ENCODE results near the gene PPP2R2C. TPM values are rescaled to one million over a fixed set of nuclear protein-coding genes. Genes with fewer than 3 reads are reported as not detected.

Gene PPP2R2C
- total RNA-seq, 3 donors from 2014 or later = 0.31 to 2.9 (median 0.41) TPM

DNA sequence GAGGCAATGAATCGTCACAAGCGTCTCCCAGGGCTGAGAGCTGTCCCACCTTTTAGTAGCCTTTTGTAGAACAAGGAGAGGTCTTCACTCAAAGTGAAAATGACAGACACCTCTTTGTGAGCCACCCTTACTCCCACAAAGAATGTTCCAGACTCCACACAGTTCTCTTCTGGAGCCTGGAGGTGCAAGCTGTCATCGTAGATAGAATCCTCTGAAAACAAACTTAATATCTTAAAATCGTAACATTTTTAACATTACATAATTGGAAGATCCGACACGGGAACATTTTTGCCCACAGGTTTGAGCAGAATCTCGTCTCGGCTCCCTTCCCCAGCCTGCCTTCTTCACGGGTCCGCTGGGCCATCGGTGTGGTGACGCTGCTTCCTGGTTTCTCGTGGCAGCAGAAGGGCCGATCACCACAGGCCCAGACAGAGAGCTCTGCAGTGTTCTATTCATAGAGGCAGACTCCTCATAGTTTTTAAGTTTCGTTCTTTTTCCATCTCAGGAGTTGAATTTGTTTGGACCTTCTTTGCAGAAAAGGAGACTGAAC, 175.1 kb downstream of the PPP2R2C start:
- no peaks in the 10 kb centered on the region for H3K4me1 ChIP-seq (ENCODE audit: low read depth)
- TF ChIP-seq, protein P1, sequence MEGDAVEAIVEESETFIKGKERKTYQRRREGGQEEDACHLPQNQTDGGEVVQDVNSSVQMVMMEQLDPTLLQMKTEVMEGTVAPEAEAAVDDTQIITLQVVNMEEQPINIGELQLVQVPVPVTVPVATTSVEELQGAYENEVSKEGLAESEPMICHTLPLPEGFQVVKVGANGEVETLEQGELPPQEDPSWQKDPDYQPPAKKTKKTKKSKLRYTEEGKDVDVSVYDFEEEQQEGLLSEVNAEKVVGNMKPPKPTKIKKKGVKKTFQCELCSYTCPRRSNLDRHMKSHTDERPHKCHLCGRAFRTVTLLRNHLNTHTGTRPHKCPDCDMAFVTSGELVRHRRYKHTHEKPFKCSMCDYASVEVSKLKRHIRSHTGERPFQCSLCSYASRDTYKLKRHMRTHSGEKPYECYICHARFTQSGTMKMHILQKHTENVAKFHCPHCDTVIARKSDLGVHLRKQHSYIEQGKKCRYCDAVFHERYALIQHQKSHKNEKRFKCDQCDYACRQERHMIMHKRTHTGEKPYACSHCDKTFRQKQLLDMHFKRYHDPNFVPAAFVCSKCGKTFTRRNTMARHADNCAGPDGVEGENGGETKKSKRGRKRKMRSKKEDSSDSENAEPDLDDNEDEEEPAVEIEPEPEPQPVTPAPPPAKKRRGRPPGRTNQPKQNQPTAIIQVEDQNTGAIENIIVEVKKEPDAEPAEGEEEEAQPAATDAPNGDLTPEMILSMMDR (IDR thresholded peaks at IDR 0.05) = no peak
- H3K4me3 ChIP-seq = no peak overlapping the region
- intact Hi-C loops (cut with DNase I, micrococcal nuclease) = no loop called here
- no peak for ATAC-seq
- no peaks in the 10 kb centered on the region for H3K9me3 ChIP-seq
- H3K36me3 ChIP-seq (ENCODE audit: low read depth) = no peaks in the 10 kb centered on the region
- DNase-seq = no peak

DNA sequence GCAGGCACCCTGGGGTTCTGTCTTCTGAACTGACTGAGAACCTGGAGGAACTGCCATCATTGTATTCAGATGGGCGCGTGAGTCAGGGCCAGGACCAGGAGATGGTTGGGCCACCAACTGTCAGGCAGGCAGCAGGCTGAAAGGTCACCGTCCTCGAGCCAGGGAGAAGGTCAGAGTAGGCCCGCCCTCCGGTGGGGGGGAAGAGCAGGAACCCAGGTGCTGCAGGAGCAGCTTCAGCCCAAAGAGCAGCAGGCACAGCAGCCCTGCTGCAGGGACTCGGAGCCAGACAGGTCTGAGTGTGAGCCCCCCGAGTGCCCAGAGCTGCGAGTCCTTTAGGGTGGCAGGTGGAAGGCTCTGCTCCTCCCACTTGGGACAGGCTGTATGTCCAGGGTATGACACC, 176.4 kb downstream of the PPP2R2C start:
- H3K36me3 ChIP-seq (ENCODE audit: low read depth) = no peaks in the 10 kb centered on the region

DNA sequence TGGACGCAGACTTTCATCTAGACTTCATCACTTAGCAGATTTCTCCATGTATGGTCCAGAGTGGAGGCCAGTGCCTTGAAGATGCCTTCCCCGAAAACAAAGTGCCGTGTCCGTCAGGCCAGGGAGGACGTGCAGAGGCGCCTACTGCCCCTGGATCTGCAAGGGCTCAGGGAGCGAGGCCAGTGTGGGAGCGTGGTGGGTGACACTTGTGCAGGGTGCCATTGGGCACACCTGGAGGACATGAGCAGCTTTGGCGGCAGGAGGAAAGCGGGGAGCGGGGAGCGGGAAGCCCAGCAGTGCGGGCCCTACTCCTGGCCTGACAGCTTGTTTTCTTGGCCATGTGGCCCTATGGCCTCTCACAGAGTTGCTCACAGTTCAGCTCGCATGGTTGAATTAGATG, 176.9 kb downstream of the PPP2R2C start:
- no peaks in the 10 kb centered on the region for H3K4me1 ChIP-seq (ENCODE audit: low read depth)
- no peaks in the 10 kb centered on the region for H3K36me3 ChIP-seq (ENCODE audit: low read depth)
- no peaks in the 10 kb centered on the region for H3K9me3 ChIP-seq
- no peak overlapping the region for H3K4me3 ChIP-seq
- TF ChIP-seq, protein P1 (IDR thresholded peaks at IDR 0.05) = no peak
- ATAC-seq (no peak), DNase-seq (peak in 1 of 3 donors; percentile 46)
- intact Hi-C loops (cut with DNase I, micrococcal nuclease) = no loop called here

More for the DNA sequence above, 176.4 kb downstream of the PPP2R2C start:
- no peaks in the 10 kb centered on the region for H3K4me1 ChIP-seq (ENCODE audit: low read depth)
- ATAC-seq (no peak), DNase-seq (no peak)
- TF ChIP-seq, protein P1 (IDR thresholded peaks at IDR 0.05) = no peak
- H3K9me3 ChIP-seq = no peaks in the 10 kb centered on the region
- no peak overlapping the region for H3K4me3 ChIP-seq
- intact Hi-C loops (cut with DNase I, micrococcal nuclease) = no loop called here

DNA sequence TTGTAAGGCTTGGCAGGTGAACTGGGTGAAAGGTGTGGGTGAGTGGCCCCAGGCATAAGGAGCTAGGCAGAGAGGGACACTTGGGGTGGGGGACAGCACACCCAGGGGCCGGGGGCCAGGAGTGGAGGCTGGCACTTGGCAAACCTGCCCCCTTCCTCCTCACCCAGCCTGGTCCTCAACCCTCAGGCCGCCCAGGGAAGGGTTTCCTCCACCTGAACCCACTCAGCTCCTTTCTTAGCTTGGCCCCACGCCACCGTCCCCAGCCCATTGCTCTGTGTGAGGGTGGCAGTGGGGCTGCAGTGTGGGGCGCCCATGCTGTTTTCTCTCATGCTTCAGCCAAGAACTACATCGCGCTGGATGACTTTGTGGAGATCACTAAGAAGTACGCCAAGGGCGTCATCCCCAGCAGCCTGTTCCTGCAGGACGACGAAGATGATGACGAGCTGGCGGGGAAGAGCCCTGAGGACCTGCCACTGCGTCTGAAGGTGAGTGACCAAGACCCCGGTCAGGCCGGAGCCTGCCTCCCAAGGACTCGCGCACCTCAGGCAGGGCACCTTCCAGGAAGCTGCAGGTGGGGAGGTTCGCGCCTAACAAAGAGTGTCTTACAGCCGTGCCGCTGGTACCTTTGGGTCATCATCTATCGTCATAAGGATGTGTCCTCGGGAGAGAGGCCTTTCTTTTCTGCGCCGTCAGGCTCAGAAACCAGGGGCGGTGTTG, 177.6 kb downstream of the PPP2R2C start:
- H3K4me3 ChIP-seq = no peak overlapping the region
- no peaks in the 10 kb centered on the region for H3K36me3 ChIP-seq (ENCODE audit: low read depth)
- DNase-seq (no peak), ATAC-seq (no peak)
- intact Hi-C loops (cut with DNase I, micrococcal nuclease) = no loop called here
- H3K9me3 ChIP-seq = no peaks in the 10 kb centered on the region
- no peaks in the 10 kb centered on the region for H3K4me1 ChIP-seq (ENCODE audit: low read depth)
- TF ChIP-seq, protein P1 (IDR thresholded peaks at IDR 0.05) = no peak

DNA sequence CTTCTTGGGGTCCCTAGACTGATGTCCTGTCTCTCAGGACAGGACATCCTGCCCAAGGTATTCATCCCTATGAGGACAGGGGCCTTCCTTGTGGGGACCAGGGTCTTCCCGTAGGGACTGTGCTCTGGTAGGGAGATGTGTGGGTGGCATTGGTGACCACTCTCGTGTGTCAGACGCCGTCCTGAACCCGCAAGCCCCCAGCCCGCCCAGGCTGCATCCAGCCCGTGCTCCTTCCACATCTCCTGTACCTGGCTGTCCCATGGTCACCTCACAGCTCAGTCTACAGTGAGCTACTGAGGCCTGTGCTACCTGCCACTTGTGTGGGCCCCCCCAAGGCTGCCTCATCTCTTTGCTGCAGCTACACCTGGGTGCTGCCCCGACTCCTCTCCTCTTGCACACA, 178.8 kb downstream of the PPP2R2C start:
- ATAC-seq (no peak), DNase-seq (no peak)
- Histone ChIP-seq H3K9me3 (no peaks in the 10 kb centered on the region), H3K36me3 (ENCODE audit: low read depth) (no peaks in the 10 kb centered on the region), H3K4me3 (no peak overlapping the region), H3K4me1 (ENCODE audit: low read depth) (no peaks in the 10 kb centered on the region)
- TF ChIP-seq, protein P1 (IDR thresholded peaks at IDR 0.05) = no peak
- intact Hi-C loops (cut with DNase I, micrococcal nuclease) = no loop called here
